Activated T-helper 17 cell treated with anti-CD3 and anti-CD28 coated beads, Interleukin-2, amount 50 U/mL, for 72 hours (primary cell): ENCODE measurements around the gene MEOX1. TPM values are rescaled to one million over a fixed set of nuclear protein-coding genes. Genes with fewer than 3 reads are reported as not detected.

Experiments used
- total RNA-seq, 2 donors: library from RNA; stranded (reverse); gene quantifications; one replicate each; pipeline ENCODE4 v1.2.3, GENCODE V29; 2022

The MEOX1 gene
- total RNA-seq, 2 donors from 2014 or later: 3.3 to 4.8 TPM

Other genes starting within 250 kb of the MEOX1 start
- gene DHX8, start 177.9 kb downstream of the MEOX1 start, total RNA-seq: 10 to 100 TPM; 34.0 to 51.1 TPM
- under 1 TPM; 0.56 to 0.61 TPM for gene ETV4, start 115.6 kb downstream of the MEOX1 start, total RNA-seq
- gene SOST, start 96.9 kb upstream of the MEOX1 start, total RNA-seq: not detected
- 10 to 100 TPM; 10.5 to 21.5 TPM for gene DUSP3, start 117.1 kb upstream of the MEOX1 start, total RNA-seq
- gene CFAP97D1, start 118.5 kb upstream of the MEOX1 start, total RNA-seq: not detected
- under 1 TPM; 0.43 to 0.58 TPM for gene MPP3, start 171.2 kb upstream of the MEOX1 start, total RNA-seq
- not detected for gene CD300LG, start 185.3 kb upstream of the MEOX1 start, total RNA-seq
- gene MPP2, start 245.6 kb upstream of the MEOX1 start, total RNA-seq: 1 to 10 TPM; 1.3 to 3.3 TPM